Measurements from ENCODE around the gene SLC25A14.
"Not testable (repeated sequence)": the region's sequence is repeated elsewhere in the genome, so short reads cannot be mapped to it uniquely, and the experiment has no call there.

The SLC25A14 gene, protein sequence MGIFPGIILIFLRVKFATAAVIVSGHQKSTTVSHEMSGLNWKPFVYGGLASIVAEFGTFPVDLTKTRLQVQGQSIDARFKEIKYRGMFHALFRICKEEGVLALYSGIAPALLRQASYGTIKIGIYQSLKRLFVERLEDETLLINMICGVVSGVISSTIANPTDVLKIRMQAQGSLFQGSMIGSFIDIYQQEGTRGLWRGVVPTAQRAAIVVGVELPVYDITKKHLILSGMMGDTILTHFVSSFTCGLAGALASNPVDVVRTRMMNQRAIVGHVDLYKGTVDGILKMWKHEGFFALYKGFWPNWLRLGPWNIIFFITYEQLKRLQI

GRCh38 chrX:130339408-130340222 lies at the start of gene SLC25A14:
SLC25A14 (plus strand) TSS chrX:130339919; CDS start chrX:130340279, 360 bp downstream.
- in situ Hi-C loops (cut with HindIII; ENCODE audit: low pct_unique_long_range_greater_than_20kb, low sequenced_read_pairs), result no loop called here
- no peak for TF ChIP-seq JUND (IDR thresholded peaks at IDR 0.05; ENCODE audit: low read depth)
- peak; percentile 37 to 79 for DNase-seq (ENCODE audit: low read depth in 1 of 2, low spot score in 1 of 2)

DNA sequence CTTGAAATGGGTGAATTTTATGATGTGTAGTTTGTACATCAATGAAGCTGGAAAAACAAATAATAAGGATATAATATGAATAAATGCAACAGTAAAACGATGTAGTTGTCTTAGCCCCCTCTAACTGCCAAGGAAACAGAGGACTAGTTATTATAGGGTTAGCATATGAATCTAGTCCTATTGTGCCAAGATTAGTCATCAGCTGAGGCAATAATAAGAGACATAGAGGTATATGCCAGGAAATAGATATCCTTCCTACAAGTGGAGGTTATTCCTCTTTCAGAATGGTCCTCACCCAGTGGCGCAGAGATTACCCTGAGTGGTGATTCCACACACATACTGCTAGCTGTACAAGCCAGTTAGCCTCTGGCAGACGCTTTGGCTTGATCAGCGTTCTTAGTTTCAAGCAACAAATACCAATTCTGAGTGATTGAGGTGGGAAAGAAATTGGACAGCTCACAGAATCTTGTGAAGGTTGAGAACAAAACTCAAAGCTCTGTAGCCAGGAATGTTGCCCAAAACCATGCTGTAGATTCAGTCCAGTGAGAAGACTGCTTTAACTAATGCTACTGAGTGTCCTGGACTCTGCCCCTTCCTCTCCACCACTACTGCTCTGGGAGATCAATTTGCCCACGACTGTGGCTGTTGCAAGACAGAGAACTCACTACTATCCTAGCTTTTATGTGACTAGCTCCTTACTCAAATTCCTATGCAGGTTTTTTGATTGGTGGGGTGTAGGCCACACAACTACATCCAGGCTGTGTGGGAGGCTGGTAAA lies 44.0 kb upstream of the SLC25A14 start:
- in situ Hi-C loops (cut with HindIII; ENCODE audit: low pct_unique_long_range_greater_than_20kb, low sequenced_read_pairs), result no loop called here
- DNase-seq (ENCODE audit: low read depth in 1 of 2, low spot score in 1 of 2), result no peak
- no peak for TF ChIP-seq JUND (IDR thresholded peaks at IDR 0.05; ENCODE audit: low read depth)

GRCh38 chrX:130296297-130296678 lies 43.4 kb upstream of the SLC25A14 start:
- DNase-seq (ENCODE audit: low read depth in 1 of 2, low spot score in 1 of 2), result no peak
- in situ Hi-C loops (cut with HindIII; ENCODE audit: low pct_unique_long_range_greater_than_20kb, low sequenced_read_pairs), result no loop called here
- TF ChIP-seq JUND (IDR thresholded peaks at IDR 0.05; ENCODE audit: low read depth), result no peak

- no peak for DNase-seq (ENCODE audit: low read depth in 1 of 2, low spot score in 1 of 2)
- TF ChIP-seq JUND (IDR thresholded peaks at IDR 0.05; ENCODE audit: low read depth), result no peak
- in situ Hi-C loops (cut with HindIII; ENCODE audit: low pct_unique_long_range_greater_than_20kb, low sequenced_read_pairs), result no loop called here
Observed at GRCh38 chrX:130296743-130297142, 43.0 kb upstream of the SLC25A14 start.

DNA sequence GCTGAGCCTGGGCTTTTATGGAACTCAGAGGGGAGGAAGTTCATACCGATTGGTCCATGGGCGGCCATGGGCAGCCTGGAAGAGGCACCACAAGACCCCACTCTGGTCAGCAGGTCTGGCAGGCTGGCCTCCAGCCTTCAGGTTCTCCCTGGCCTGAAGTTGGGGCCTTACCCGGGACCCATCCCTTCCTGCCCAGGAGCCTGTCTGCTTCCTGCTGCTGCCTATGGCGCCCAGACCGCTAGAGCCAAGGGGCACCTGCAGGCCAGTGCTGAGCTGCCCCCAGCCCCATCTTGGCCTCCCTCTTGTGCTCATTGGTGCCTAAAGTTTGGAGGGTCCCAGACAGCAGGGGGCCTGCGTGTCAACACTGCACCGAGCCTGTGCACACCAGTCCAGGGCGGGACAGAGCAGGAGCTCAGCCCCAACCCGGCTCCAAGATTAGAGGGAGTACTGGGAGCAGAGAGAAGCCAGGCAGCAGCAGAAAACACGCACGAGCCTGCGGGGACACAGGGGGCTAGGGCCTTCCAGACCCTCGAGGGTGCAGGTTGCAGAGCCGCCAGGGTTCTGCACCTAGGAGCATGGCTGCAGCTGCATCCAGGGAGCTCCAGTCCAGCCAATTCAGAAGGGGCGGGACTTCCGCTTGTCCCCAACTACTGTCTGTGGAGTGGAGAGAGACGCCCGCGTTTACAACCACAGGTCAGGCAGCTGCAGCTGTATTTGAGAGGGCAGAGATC lies 40.3 kb upstream of the SLC25A14 start:
- DNase-seq (ENCODE audit: low read depth in 1 of 2, low spot score in 1 of 2), result no peak
- no peak for TF ChIP-seq JUND (IDR thresholded peaks at IDR 0.05; ENCODE audit: low read depth)
- in situ Hi-C loops (cut with HindIII; ENCODE audit: low pct_unique_long_range_greater_than_20kb, low sequenced_read_pairs), result no loop called here

DNA sequence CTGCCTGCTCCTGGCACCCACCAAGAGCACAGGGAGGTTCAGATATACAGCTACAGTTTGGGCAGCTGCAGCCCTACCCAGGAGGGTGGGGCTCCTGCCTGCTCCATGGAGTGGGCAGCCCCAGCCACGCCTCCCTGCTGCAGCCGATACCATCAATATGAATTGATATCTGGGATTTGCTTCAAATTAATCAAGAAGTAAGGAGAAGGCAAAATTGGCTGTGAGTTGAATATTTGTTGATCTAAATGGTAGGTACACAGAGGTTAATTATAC lies 39.8 kb upstream of the SLC25A14 start:
- in situ Hi-C loops (cut with HindIII; ENCODE audit: low pct_unique_long_range_greater_than_20kb, low sequenced_read_pairs), result no loop called here
- DNase-seq (ENCODE audit: low read depth in 1 of 2, low spot score in 1 of 2), result no peak
- no peak for TF ChIP-seq JUND (IDR thresholded peaks at IDR 0.05; ENCODE audit: low read depth)

- in situ Hi-C loops (cut with HindIII; ENCODE audit: low pct_unique_long_range_greater_than_20kb, low sequenced_read_pairs), result no loop called here
- no peak for TF ChIP-seq JUND (IDR thresholded peaks at IDR 0.05; ENCODE audit: low read depth)
- DNase-seq (ENCODE audit: low read depth in 1 of 2, low spot score in 1 of 2), result no peak
Observed at GRCh38 chrX:130301405-130301804, 38.3 kb upstream of the SLC25A14 start.

DNA sequence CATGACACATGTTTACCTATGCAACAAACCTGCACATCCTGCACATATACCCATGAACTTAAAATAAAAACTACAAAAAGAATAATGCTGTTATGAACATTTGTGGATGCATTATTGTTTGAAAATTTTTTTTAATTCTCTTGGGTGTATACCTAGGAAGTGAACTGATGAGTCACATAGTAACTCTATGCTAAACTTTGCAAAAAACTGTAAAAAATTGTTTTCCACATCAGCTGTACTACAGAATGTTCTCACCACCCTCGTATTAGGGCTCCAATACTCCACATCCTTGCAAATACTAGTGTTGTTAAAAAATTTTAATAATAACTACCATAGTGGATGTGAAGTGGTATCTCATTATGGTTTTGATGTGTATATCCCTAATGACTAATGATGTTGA lies 37.7 kb upstream of the SLC25A14 start:
- DNase-seq (ENCODE audit: low read depth in 1 of 2, low spot score in 1 of 2), result no peak
- in situ Hi-C loops (cut with HindIII; ENCODE audit: low pct_unique_long_range_greater_than_20kb, low sequenced_read_pairs), result no loop called here
- TF ChIP-seq JUND (IDR thresholded peaks at IDR 0.05; ENCODE audit: low read depth), result no peak

DNA sequence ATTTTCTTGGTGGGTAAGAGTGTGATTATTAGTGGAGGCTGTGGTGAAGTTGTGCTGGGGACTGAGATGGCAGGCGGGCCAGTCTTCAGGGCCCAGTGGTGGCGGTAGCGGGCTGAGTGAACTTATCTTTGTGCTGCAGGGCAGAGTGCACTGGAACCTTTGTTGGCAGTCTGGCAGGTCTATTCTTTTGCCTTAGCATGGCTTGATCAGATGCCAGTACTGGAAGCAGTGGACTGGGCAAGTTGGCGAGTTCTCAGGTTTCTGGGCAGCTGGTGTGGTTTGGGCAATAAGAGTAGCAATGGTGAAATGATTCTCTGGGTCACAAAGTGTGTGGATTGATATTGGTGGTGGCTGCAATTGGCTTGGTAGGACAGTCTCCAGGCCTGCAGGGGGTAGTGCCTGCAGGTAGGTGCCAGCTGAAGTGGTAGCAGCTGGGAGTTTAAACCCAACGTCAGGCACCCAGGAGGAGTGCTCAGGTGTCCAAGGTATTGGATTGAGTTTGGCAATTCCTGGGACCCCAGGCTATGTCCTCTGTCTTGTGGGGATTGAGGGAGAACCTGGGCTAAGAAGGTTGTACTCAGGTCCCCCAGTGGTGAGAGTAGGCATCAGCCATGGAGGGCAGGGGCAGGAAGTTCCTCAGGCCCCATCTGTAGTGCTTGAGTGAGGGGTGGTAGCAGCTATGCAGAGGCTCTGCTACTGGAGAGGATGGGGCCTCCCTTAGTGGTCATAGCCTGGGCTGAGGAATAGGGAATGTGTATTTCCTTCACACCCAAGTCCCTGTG lies 34.9 kb upstream of the SLC25A14 start:
- no peak for DNase-seq (ENCODE audit: low read depth in 1 of 2, low spot score in 1 of 2)
- no peak for TF ChIP-seq JUND (IDR thresholded peaks at IDR 0.05; ENCODE audit: low read depth)
- in situ Hi-C loops (cut with HindIII; ENCODE audit: low pct_unique_long_range_greater_than_20kb, low sequenced_read_pairs), result no loop called here

- DNase-seq (ENCODE audit: low read depth in 1 of 2, low spot score in 1 of 2); in situ Hi-C loops (cut with HindIII; ENCODE audit: low pct_unique_long_range_greater_than_20kb, low sequenced_read_pairs): not testable (repeated sequence)
Observed at GRCh38 chrX:130319886-130320285, 19.8 kb upstream of the SLC25A14 start.

- no peak for TF ChIP-seq JUND (IDR thresholded peaks at IDR 0.05; ENCODE audit: low read depth)
- in situ Hi-C loops (cut with HindIII; ENCODE audit: low pct_unique_long_range_greater_than_20kb, low sequenced_read_pairs), result no loop called here
- DNase-seq (ENCODE audit: low read depth in 1 of 2, low spot score in 1 of 2), result no peak
Observed at GRCh38 chrX:130321550-130321949, 18.2 kb upstream of the SLC25A14 start.

DNA sequence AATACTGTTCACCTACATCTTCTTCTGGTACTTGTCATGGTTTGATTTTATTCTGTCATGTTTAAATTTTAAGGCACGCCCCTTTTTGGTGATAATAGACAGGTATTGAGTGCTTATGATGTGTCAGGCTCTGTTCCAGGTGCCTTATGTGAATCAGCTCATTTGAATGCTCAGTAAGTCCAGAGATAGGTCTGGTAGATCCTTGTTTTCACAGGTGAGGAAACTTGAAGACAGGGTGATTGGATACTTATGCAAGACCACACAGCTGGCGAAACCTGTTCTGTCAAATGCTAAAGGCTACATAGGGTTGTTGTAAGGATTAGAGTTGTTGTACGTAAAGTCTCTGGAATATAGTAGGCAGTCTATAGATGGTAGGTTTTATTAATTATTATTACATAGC lies 9.6 kb upstream of the SLC25A14 start:
- peak in 1 of 2 experiments; percentile 78 for DNase-seq (ENCODE audit: low read depth in 1 of 2, low spot score in 1 of 2)
- no peak for TF ChIP-seq JUND (IDR thresholded peaks at IDR 0.05; ENCODE audit: low read depth)
- in situ Hi-C loops (cut with HindIII; ENCODE audit: low pct_unique_long_range_greater_than_20kb, low sequenced_read_pairs), result no loop called here

Data from T47D (cell line).